ENCODE data around the gene TNFAIP8. TPM values are rescaled to one million over a fixed set of nuclear protein-coding genes. Genes with fewer than 3 reads are reported as not detected.

TNFAIP8 gene
- total RNA-seq, 2 donors from 2014 or later = 29.6 to 39.5 TPM

- peaks cover 16% of the 10 kb centered on the region for H3K36me3 Mint-ChIP-seq (ENCODE audit: low read depth)
- no peak overlapping the region for H3K4me3 Mint-ChIP-seq
- 94 to 97% methylated on average over 4 to 5 of the region's 5 CpGs for WGBS, 2 experiments (ENCODE audit: insufficient coverage in 1 of 2, insufficient read length in 1 of 2)
- peaks cover 8% of the 10 kb centered on the region for H3K4me1 ChIP-seq (ENCODE audit: control insufficient read depth, insufficient read depth, low read length)
- H3K27me3 Mint-ChIP-seq (ENCODE audit: insufficient read depth) = no peaks in the 10 kb centered on the region
- no peak overlapping the region for H3K4me3 ChIP-seq (ENCODE audit: low read length)
- H3K36me3 ChIP-seq (ENCODE audit: control insufficient read depth, insufficient read depth, low read length) = peaks cover 12% of the 10 kb centered on the region
- H3K27me3 ChIP-seq (ENCODE audit: control insufficient read depth, insufficient read depth, low read length, poor library complexity, severe bottlenecking) = no peaks in the 10 kb centered on the region
- H3K9me3 ChIP-seq (ENCODE audit: control insufficient read depth, low read length) = no peaks in the 10 kb centered on the region
- TF ChIP-seq, protein P1, sequence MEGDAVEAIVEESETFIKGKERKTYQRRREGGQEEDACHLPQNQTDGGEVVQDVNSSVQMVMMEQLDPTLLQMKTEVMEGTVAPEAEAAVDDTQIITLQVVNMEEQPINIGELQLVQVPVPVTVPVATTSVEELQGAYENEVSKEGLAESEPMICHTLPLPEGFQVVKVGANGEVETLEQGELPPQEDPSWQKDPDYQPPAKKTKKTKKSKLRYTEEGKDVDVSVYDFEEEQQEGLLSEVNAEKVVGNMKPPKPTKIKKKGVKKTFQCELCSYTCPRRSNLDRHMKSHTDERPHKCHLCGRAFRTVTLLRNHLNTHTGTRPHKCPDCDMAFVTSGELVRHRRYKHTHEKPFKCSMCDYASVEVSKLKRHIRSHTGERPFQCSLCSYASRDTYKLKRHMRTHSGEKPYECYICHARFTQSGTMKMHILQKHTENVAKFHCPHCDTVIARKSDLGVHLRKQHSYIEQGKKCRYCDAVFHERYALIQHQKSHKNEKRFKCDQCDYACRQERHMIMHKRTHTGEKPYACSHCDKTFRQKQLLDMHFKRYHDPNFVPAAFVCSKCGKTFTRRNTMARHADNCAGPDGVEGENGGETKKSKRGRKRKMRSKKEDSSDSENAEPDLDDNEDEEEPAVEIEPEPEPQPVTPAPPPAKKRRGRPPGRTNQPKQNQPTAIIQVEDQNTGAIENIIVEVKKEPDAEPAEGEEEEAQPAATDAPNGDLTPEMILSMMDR (conservative IDR thresholded peaks at IDR 0.05) = no peak
- H3K27ac ChIP-seq (ENCODE audit: low read depth, low read length) = no peak overlapping the region
- H3K9me3 Mint-ChIP-seq = no peaks in the 10 kb centered on the region
- H3K4me1 Mint-ChIP-seq = peaks cover 19% of the 10 kb centered on the region
- DNase-seq = no peak
- H3K27ac Mint-ChIP-seq = no peak overlapping the region
- no peak overlapping the region for H3K9ac ChIP-seq (ENCODE audit: extremely low read depth, low read length, poor library complexity, severe bottlenecking)
Observed at GRCh38 chr5:119388619-119389190, 32.9 kb downstream of the TNFAIP8 start.

- no peak overlapping the region for H3K4me3 Mint-ChIP-seq
- Histone ChIP-seq H3K9ac (ENCODE audit: extremely low read depth, low read length, poor library complexity, severe bottlenecking) (no peak overlapping the region), H3K4me3 (ENCODE audit: low read length) (no peak overlapping the region), H3K27me3 (ENCODE audit: control insufficient read depth, insufficient read depth, low read length, poor library complexity, severe bottlenecking) (no peaks in the 10 kb centered on the region), H3K4me1 (ENCODE audit: control insufficient read depth, insufficient read depth, low read length) (peaks cover 8% of the 10 kb centered on the region), H3K36me3 (ENCODE audit: control insufficient read depth, insufficient read depth, low read length) (peaks cover 20% of the 10 kb centered on the region), H3K27ac (ENCODE audit: low read depth, low read length) (no peak overlapping the region), H3K9me3 (ENCODE audit: control insufficient read depth, low read length) (no peaks in the 10 kb centered on the region)
- no peak overlapping the region for H3K27ac Mint-ChIP-seq
- H3K27me3 Mint-ChIP-seq (ENCODE audit: insufficient read depth) = no peaks in the 10 kb centered on the region
- peaks cover 19% of the 10 kb centered on the region for H3K4me1 Mint-ChIP-seq
- no peaks in the 10 kb centered on the region for H3K9me3 Mint-ChIP-seq
- 77 to 100% methylated on average over 2 to 3 of the region's 3 CpGs for whole genome bisulfite sequencing, 2 experiments (ENCODE audit: insufficient coverage in 1 of 2, insufficient read length in 1 of 2)
- H3K36me3 Mint-ChIP-seq (ENCODE audit: low read depth) = peaks cover 20% of the 10 kb centered on the region
- DNase-seq = no peak
- TF ChIP-seq, protein P1 (conservative IDR thresholded peaks at IDR 0.05) = no peak
Observed at GRCh38 chr5:119389288-119390030, 33.6 kb downstream of the TNFAIP8 start.

DNA sequence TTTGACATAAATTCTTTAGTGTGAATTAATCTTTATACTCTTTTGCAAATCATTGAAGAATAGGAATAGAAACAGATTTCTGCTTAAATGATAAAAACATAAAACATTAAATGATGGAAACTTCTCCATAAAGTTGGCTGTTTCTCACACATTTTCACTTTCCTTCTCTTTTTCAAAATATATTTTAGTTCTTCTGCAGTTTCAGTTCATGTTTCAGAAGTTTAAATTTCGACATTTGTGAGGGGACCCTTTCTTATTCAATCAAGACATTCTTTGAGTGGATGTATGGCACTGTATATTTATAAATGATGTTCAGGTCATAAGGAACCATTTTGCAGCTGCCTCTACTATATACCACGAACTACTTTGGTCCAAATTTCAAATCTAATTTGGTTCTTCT, 34.6 kb downstream of the TNFAIP8 start:
- H3K4me3 Mint-ChIP-seq = no peak overlapping the region
- Histone ChIP-seq H3K27me3 (ENCODE audit: control insufficient read depth, insufficient read depth, low read length, poor library complexity, severe bottlenecking) (no peaks in the 10 kb centered on the region), H3K27ac (ENCODE audit: low read depth, low read length) (no peak overlapping the region), H3K4me1 (ENCODE audit: control insufficient read depth, insufficient read depth, low read length) (peaks cover 8% of the 10 kb centered on the region), H3K36me3 (ENCODE audit: control insufficient read depth, insufficient read depth, low read length) (peaks cover 26% of the 10 kb centered on the region), H3K9me3 (ENCODE audit: control insufficient read depth, low read length) (no peaks in the 10 kb centered on the region), H3K9ac (ENCODE audit: extremely low read depth, low read length, poor library complexity, severe bottlenecking) (no peak overlapping the region), H3K4me3 (ENCODE audit: low read length) (no peak overlapping the region)
- peaks cover 23% of the 10 kb centered on the region for H3K36me3 Mint-ChIP-seq (ENCODE audit: low read depth)
- no peaks in the 10 kb centered on the region for H3K9me3 Mint-ChIP-seq
- H3K27me3 Mint-ChIP-seq (ENCODE audit: insufficient read depth) = no peaks in the 10 kb centered on the region
- TF ChIP-seq, protein P1 (conservative IDR thresholded peaks at IDR 0.05) = no peak
- no peak overlapping the region for H3K27ac Mint-ChIP-seq
- WGBS, 2 experiments (ENCODE audit: insufficient coverage in 1 of 2, insufficient read length in 1 of 2) = 95% methylated on average over 2 of the region's 2 CpGs; no CpG with 5 or more reads in 1 of the 2 experiments
- no peak for DNase-seq
- H3K4me1 Mint-ChIP-seq = peaks cover 16% of the 10 kb centered on the region
